K562 (cell line): ENCODE results near the gene HOXB3. TPM values are rescaled to one million over a fixed set of nuclear protein-coding genes. Genes with fewer than 3 reads are reported as not detected.

ENCODE experiments used
- CBFA2T2 ChIP-seq: fragments of 450-650 bp; conservative IDR thresholded peaks from 2 replicates; pipeline ENCODE4 v1.6.1; 2017; ENCODE audit warnings: mild to moderate bottlenecking
- KDM2B ChIP-seq: fragments of 250-450 bp; sonication (Bioruptor Pico); IDR thresholded peaks from 2 replicates; pipeline ENCODE4 v1.8.0; 2021; ENCODE audit warnings: mild to moderate bottlenecking, moderate library complexity
- NFRKB ChIP-seq: fragments of 450-650 bp; IDR thresholded peaks from 2 replicates; pipeline ENCODE4 v1.6.1; 2016; ENCODE audit warnings: low read depth
- TBP ChIP-seq: optimal IDR thresholded peaks from 2 replicates; pipeline ENCODE3; 2011; ENCODE audit warnings: low read depth, low read length, improper control_type of control experiment
- TEAD1 ChIP-seq, 2 experiments: fragments of 450-650 bp in 1 of 2; sonication (generic) in 1 of 2; formaldehyde crosslinking; IDR thresholded peaks; 2 replicates each; pipeline versions ENCODE4 v1.4.0 to v1.8.0; 2020 to 2022; ENCODE audit warnings: mild to moderate bottlenecking in 2 of 2, missing genetic modification reagents in 1 of 2
- ZFPM2 ChIP-seq: fragments of 250-450 bp; sonication (Bioruptor Pico); IDR thresholded peaks from 2 replicates; pipeline ENCODE4 v1.5.1; 2022; ENCODE audit warnings: mild to moderate bottlenecking
- ZNF146 ChIP-seq: IDR thresholded peaks from one replicate; pipeline ENCODE4 v1.6.1; 2018; ENCODE audit warnings: missing compliant biosample characterization; ENCODE audit not compliant: unreplicated experiment
- ZNF184 ChIP-seq: sonication (generic); formaldehyde crosslinking; IDR thresholded peaks from 2 replicates; pipeline ENCODE4 v1.5.0; 2020; ENCODE audit warnings: missing genetic modification reagents
- ZNF764 ChIP-seq: fragments of 250-450 bp; sonication (Bioruptor Pico); IDR thresholded peaks from 2 replicates; pipeline ENCODE4 v1.4.0; 2020; ENCODE audit warnings: low read depth, mild to moderate bottlenecking, moderate library complexity
- polyA plus RNA-seq, 8 experiments: library from polyadenylated mRNA; depleted of rRNA in 4 of 8; stranded (reverse) in 5 of 8; unstranded in 3 of 8; fragments of >200 nt; fragmentation: Nextera tagmentation in 2 of 8; fragmentation: Illumina TruSeq in 1 of 8; extraction: Ambion mirVana in 2 of 8; extraction: Trizol in 1 of 8; gene quantifications; 2 replicates each; pipeline versions ENCODE4 v1.2.1 to v1.2.3, GENCODE V29; 2011 to 2014; ENCODE audit warnings: inconsistent platforms in 1 of 8, missing spikeins in 1 of 8
- total RNA-seq, 7 experiments: library from RNA; depleted of rRNA in 6 of 7; stranded (reverse); fragments of >200 nt in 6 of 7; fragmentation: Illumina TruSeq in 2 of 7; extraction: Trizol in 2 of 7; gene quantifications; 2 replicates each; pipeline versions ENCODE4 v1.2.1 to v1.2.3, GENCODE V29; 2011 to 2021; ENCODE audit warnings: low replicate concordance in 1 of 7
- TF ChIP-seq, protein P1 (sequence below): fragments of 250-450 bp; sonication (Bioruptor Pico); IDR thresholded peaks from 2 replicates; pipeline ENCODE4 v1.4.0; 2020; ENCODE audit warnings: mild to moderate bottlenecking, moderate library complexity
- TF ChIP-seq, protein P2 (sequence below): IDR thresholded peaks from 2 replicates; pipeline ENCODE4 v1.6.1; 2016; ENCODE audit warnings: missing genetic modification characterization, missing compliant biosample characterization
- TF ChIP-seq, protein P3 (sequence below): fragments of 450-650 bp; IDR thresholded peaks from 2 replicates; pipeline ENCODE4 v1.6.1; 2017; ENCODE audit warnings: mild to moderate bottlenecking, moderate library complexity
- TF ChIP-seq, protein P4 (sequence below): fragments of 250-450 bp; sonication (Bioruptor Pico); IDR thresholded peaks from 2 replicates; pipeline ENCODE4 v1.5.1; 2021; ENCODE audit warnings: mild to moderate bottlenecking
- TF ChIP-seq, protein P5 (sequence below), 2 experiments: fragments of 450-650 bp; IDR thresholded peaks; 2 replicates each; pipeline ENCODE4 v1.6.1; 2018; ENCODE audit warnings: mild to moderate bottlenecking in 2 of 2, low read depth in 1 of 2; ENCODE audit not compliant: partially characterized antibody in 2 of 2

The HOXB3 gene
- total and polyA plus RNA-seq, 9 of the 15 experiments (the other 6 are each of a cell fraction or from before 2014, with no cell fraction given): 2.4 to 41.3 (median 20.2) TPM

DNA sequence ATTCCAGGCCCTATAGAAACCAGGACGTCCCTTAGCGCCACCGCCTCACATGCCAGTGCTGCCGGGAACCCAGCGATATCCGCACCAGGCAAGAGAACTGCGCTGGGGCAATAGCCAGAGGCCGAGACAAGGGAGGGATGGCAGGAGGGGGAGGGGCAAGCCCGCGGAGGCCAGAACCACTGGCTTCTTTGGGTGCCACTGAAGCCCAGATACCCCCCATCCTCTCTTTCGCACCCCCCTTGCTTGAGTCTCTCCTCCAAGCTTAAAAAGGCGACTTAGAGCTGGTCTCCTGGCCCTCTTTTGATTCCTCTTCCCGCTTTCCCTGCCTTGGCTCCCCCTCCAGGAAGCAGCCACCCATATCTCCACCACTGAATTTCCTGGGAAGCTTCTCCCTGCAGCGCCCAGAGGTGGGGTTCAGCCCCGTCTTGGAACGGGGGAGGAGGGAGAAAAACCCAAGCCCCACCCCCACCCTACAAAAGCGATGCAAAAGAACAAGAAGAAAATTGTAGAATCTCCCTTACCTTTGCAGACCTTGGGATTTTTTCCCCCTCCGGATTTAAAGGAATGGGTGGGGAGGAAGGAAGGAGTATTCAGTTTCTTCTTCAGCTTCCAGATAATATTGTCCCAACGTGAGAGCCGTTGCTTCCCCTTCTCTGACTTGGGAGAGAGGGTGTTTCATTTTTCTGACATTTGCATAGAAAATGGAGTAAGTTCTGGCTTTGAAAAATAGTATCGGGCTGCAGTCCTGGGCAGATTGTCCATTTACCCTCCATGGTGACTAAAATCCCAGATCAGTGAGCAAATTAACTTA lies 14.1 kb upstream of the HOXB3 start (continued):
- TF ChIP-seq ZFPM2 (no peak), NFRKB (peak; percentile 28; the same call in 1 of the 2 replicates), ZNF184 (CRISPR knock-in tag) (no peak), TEAD1 (CRISPR knock-in tag; IDR thresholded peaks at IDR 0.05) (no peak), TBP (peak; percentile 29), CBFA2T2 (no peak), KDM2B (no peak), ZNF146 (CRISPR knock-in tag) (no peak), ZNF764 (CRISPR knock-in tag) (no peak)
- TF ChIP-seq, protein P1, sequence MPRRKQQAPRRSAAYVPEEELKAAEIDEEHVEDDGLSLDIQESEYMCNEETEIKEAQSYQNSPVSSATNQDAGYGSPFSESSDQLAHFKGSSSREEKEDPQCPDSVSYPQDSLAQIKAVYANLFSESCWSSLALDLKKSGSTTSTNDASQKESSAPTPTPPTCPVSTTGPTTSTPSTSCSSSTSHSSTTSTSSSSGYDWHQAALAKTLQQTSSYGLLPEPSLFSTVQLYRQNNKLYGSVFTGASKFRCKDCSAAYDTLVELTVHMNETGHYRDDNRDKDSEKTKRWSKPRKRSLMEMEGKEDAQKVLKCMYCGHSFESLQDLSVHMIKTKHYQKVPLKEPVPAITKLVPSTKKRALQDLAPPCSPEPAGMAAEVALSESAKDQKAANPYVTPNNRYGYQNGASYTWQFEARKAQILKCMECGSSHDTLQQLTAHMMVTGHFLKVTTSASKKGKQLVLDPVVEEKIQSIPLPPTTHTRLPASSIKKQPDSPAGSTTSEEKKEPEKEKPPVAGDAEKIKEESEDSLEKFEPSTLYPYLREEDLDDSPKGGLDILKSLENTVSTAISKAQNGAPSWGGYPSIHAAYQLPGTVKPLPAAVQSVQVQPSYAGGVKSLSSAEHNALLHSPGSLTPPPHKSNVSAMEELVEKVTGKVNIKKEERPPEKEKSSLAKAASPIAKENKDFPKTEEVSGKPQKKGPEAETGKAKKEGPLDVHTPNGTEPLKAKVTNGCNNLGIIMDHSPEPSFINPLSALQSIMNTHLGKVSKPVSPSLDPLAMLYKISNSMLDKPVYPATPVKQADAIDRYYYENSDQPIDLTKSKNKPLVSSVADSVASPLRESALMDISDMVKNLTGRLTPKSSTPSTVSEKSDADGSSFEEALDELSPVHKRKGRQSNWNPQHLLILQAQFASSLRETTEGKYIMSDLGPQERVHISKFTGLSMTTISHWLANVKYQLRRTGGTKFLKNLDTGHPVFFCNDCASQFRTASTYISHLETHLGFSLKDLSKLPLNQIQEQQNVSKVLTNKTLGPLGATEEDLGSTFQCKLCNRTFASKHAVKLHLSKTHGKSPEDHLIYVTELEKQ (CRISPR knock-in tag): no peak
- TF ChIP-seq, protein P2, sequence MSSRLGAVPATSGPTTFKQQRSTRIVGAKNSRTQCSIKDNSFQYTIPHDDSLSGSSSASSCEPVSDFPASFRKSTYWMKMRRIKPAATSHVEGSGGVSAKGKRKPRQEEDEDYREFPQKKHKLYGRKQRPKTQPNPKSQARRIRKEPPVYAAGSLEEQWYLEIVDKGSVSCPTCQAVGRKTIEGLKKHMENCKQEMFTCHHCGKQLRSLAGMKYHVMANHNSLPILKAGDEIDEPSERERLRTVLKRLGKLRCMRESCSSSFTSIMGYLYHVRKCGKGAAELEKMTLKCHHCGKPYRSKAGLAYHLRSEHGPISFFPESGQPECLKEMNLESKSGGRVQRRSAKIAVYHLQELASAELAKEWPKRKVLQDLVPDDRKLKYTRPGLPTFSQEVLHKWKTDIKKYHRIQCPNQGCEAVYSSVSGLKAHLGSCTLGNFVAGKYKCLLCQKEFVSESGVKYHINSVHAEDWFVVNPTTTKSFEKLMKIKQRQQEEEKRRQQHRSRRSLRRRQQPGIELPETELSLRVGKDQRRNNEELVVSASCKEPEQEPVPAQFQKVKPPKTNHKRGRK: no peak
- TF ChIP-seq, protein P3, sequence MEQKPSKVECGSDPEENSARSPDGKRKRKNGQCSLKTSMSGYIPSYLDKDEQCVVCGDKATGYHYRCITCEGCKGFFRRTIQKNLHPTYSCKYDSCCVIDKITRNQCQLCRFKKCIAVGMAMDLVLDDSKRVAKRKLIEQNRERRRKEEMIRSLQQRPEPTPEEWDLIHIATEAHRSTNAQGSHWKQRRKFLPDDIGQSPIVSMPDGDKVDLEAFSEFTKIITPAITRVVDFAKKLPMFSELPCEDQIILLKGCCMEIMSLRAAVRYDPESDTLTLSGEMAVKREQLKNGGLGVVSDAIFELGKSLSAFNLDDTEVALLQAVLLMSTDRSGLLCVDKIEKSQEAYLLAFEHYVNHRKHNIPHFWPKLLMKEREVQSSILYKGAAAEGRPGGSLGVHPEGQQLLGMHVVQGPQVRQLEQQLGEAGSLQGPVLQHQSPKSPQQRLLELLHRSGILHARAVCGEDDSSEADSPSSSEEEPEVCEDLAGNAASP: no peak
- TF ChIP-seq, protein P4, sequence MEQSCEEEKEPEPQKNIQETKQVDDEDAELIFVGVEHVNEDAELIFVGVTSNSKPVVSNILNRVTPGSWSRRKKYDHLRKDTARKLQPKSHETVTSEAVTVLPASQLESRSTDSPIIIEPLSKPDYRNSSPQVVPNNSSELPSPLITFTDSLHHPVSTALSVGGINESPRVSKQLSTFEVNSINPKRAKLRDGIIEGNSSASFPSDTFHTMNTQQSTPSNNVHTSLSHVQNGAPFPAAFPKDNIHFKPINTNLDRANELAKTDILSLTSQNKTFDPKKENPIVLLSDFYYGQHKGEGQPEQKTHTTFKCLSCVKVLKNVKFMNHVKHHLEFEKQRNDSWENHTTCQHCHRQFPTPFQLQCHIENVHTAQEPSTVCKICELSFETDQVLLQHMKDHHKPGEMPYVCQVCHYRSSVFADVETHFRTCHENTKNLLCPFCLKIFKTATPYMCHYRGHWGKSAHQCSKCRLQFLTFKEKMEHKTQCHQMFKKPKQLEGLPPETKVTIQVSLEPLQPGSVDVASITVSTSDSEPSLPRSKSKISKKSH (CRISPR knock-in tag): no peak
- TF ChIP-seq, protein P5, sequence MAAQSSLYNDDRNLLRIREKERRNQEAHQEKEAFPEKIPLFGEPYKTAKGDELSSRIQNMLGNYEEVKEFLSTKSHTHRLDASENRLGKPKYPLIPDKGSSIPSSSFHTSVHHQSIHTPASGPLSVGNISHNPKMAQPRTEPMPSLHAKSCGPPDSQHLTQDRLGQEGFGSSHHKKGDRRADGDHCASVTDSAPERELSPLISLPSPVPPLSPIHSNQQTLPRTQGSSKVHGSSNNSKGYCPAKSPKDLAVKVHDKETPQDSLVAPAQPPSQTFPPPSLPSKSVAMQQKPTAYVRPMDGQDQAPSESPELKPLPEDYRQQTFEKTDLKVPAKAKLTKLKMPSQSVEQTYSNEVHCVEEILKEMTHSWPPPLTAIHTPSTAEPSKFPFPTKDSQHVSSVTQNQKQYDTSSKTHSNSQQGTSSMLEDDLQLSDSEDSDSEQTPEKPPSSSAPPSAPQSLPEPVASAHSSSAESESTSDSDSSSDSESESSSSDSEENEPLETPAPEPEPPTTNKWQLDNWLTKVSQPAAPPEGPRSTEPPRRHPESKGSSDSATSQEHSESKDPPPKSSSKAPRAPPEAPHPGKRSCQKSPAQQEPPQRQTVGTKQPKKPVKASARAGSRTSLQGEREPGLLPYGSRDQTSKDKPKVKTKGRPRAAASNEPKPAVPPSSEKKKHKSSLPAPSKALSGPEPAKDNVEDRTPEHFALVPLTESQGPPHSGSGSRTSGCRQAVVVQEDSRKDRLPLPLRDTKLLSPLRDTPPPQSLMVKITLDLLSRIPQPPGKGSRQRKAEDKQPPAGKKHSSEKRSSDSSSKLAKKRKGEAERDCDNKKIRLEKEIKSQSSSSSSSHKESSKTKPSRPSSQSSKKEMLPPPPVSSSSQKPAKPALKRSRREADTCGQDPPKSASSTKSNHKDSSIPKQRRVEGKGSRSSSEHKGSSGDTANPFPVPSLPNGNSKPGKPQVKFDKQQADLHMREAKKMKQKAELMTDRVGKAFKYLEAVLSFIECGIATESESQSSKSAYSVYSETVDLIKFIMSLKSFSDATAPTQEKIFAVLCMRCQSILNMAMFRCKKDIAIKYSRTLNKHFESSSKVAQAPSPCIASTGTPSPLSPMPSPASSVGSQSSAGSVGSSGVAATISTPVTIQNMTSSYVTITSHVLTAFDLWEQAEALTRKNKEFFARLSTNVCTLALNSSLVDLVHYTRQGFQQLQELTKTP (IDR thresholded peaks at IDR 0.05; ENCODE audit: low read depth in 1 of 2, partially characterized antibody in 2 of 2): no peak
